ENCODE results near the gene TMEM174. TPM values are rescaled to one million over a fixed set of nuclear protein-coding genes. Genes with fewer than 3 reads are reported as not detected.
A peak's percentile ranks its signal among the peaks of the same experiment; 100 is the strongest.
"Not testable (repeated sequence)": the region's sequence is repeated elsewhere in the genome, so short reads cannot be mapped to it uniquely, and the experiment has no call there.

Gene TMEM174
- total RNA-seq, 1 donor from 2014 or later, result not detected

DNA sequence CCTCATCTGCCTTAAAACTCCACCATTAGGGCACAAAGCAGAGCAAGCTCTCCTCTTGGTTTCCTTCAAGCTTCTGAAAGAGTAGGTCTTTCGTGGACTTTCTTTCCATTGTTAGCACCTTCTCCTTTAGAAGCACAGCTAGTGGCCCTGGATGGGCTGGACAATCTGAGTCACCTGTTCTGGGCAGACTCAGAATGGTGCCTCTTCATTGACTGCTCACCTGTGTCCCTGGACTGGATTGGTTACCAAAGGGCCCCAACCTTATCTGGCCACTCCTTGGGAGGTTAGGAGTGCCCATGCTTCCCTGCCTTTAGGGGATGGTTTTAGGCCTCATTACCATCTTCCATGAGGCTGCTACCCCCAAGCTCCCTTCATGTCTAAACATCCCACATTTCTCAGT lies 23.2 kb downstream of the TMEM174 start:
- DNase-seq, result no peak

DNA sequence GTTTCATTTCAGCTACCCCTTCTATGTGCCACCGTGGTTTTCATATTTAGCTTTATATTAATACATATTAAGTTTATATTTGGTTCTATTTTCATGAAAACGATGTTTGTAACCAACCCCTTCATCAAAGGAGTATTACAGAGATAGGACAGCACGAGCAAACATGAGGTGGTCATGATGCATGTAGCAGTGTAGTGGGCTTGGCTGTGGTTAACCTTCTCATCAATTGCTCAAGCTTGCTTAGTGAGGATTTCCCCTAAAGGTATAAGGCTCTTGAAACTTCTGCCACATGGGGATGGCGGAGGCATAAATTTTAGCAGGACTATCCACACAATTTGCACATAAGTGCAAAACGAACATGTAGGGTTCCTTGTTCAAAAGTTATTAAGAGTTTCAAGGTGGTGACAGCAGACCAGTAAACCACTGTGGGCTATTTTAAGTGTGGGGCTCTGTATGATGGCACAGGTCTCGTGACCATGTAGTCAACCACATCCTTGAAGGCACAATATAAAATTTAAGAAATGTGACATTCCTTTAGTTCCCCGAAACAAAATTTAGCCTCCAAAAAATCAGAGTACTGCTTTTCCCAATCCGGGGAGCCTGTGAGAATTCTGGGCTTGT lies 24.8 kb downstream of the TMEM174 start:
- no peak for DNase-seq

DNA sequence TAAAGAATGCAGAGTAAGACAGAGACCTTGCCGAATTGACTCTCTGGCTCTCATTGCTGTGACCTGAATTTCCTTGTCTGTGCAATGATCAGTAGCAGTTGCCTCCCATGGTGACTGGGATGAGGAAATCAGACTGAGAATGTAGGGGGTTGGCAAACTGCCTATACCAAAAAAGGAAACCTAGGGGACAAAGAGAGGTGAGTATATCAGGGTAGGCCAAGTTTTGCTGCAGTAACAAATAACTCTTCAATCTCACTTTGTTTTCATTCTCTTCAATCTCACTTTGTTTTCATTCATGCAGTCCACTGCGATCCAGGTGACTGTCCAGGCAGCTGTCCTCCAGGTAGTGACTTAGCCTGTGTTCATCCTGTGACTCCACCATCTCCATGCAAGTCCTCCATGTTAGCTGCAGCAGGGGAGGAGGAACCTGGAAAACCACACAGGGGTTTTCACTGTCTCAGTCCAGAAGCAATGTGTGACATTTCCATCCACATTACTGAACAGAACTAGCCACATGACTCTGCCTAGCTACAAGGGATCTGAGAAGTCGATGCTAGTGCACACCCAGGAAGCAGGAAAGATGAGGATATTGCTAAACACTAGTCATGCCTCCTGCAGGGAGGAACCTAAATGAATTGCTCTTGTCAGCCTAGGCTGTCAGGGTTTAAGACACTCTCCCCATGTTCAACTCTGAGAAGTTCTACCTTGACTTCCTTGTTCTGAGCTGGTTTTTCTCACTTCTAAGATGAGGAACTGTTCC lies 26.0 kb downstream of the TMEM174 start:
- no peak for DNase-seq

DNA sequence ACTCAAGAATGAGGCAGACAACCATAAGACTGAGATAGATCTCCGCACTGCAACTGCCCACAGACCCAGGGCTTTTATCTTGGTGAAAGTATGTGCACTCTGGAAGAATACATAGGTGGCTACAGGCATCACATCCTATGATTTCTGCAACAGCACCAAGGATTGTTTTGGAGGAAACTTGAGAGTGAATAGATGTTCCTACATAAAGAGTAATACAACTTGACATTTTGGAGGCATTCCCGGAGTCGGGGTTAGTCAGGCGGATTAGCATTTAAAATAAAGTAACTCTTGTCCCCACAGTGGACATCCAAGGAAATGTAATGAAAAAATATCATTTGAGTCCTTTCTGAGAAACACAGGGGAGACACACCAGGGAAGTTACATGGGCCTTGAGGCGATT lies 26.7 kb downstream of the TMEM174 start:
- DNase-seq, result no peak

DNA sequence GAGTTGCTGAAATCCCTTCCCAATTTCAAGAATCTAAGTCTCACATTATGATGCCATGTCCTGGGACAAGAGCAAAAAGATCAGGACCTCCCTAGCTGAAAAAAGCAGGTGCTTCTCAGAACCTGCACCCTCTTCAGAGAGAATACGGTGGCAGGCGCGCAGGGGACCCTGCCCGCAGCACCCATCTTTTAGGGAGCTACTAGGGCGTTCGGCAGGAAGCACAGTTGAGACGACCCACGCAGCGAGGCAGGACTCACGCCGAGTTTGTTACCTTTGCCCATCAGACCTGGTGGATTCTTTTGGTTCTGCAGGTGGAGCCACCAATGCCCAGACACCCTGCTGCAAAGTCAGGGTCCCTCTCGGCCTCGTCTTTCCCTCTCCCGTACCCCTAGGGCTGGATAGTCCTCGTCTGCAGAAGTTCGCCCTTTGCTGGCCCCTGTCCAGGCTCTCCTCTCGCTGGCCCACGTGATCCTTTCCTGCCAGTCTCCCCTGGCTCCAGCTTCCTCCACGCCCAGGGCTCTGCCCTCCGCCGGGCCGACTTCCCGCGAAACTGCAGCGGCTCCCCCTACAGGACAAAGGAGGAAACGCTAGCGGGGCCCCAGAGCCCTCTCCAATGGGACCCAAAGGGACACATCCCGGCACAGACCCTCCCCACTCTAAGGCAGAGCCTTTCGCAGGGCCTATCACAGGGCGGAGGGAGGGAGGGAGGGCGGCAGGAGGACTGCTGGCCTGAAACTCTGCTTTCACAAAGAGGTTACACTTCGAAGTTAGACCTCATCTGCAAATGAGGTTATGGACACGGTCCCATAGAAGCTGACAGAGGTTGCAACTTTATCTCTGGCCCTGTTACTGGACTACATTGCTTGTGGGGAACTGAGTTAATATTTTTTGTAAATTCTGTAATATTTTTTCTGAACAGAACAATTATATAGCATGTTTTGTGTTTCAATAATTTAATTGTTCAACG lies 28.8 kb downstream of the TMEM174 start:
- no peak for DNase-seq

DNA sequence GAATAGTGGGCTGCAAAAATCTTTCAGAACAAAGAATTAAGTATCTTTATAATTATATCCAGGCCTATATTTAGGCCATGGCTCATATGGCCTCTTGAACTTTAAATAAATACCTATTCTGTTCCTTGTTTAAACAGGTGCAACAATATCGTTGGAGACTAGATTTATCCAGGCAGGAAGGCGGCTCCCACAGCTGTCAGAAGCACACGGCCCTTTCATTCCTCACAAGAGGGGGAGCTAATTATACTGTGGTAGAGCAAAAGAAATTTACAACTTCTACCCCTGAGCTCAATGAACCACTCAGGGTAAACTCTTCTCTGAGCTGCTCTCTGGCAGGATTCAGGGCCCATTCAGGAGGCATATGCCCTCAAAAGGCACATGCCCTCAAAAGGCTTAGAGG lies 31.3 kb downstream of the TMEM174 start:
- no peak for DNase-seq

DNA sequence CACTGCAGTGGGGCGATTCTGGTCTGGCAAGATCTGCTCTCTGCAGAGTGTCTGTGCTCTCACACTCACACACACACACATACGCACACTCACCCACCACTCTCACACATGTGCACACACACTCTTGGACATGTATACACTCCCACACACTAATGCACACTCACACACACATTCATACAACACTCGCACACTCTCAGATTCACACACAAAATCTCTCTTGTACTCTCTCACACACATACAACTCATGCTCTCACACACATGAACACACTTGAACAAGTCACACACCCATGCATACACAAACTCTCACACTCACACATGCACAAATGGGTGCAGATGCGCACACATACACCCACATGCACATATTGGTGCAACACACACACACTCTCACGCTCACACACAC lies 31.7 kb downstream of the TMEM174 start:
- DNase-seq, result no peak

DNA sequence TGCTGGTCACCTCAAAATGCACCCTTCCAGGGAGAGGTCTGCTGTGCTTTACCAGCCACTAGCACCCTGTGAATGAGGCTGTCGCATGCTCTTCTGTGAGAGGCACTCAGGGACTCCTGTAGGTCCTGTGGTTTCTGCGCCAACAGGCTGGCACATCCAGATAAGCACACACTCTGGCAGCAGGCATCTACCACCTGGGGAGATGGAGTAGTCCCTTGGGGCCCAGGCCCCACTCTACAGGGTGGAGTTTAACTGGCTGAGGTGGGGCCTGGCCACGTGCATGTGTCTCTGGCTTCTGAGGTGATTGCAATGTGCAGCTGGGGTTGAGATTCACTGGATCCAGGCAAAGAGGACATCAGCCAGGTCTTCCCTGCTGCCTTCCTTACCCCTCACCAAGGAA lies 32.3 kb downstream of the TMEM174 start:
- no peak for DNase-seq

DNA sequence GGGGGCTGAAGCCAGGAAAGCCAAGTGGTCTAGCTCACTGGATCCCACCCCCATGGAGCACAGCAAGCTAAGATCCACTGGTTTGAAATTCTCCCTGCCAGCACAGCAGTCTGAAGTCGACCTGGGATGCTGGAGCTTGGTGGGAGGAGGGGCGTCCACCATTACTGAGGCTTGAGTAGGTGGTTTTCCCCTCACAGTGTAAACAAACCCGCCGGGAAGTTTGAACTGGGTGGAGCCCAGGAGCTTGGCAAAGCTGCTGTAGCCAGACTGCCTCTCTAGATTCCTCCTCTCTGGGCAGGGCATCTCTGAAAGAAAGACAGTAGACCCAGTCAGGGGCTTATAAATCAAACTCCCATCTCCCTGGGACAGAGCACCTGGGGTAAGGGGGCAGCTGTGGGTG lies 34.2 kb downstream of the TMEM174 start:
- DNase-seq, result not testable (repeated sequence)

DNA sequence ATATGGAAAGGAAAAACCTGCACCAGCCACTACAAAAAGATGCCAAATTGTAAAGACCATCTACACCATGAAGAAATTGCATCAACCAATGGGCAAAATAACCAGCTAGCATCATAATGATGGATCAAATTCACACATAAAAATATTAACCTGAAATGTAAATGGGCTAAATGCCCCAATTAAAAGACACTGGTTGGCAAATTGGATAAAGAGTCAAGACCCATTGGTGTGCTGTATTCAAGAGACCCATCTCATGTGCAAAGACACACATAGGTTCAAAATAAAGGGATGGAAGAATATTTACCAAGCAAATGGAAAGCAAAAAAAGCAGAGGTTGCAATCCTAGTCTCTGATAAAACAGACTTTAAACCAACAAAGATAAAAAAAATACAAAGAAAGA lies 36.1 kb downstream of the TMEM174 start:
- DNase-seq, result not testable (repeated sequence)

DNA sequence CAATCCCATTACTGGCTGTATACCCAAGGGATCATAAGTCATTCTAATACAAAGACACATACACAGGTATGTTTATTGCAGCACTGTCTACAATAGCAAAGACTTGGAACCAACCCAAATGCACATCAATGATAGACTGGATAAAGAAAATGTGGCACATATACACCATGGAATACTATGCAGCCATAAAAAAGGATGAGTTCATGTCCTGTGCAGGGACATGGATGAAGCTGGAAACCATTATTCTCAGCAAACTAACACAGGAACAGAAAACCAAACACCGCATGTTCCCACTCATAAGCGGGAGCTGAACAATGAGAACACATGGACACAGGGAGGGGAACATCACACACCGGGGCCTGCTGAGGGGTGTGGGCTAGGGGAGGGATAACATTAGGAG lies 39.7 kb downstream of the TMEM174 start:
- DNase-seq, result not testable (repeated sequence)

DNA sequence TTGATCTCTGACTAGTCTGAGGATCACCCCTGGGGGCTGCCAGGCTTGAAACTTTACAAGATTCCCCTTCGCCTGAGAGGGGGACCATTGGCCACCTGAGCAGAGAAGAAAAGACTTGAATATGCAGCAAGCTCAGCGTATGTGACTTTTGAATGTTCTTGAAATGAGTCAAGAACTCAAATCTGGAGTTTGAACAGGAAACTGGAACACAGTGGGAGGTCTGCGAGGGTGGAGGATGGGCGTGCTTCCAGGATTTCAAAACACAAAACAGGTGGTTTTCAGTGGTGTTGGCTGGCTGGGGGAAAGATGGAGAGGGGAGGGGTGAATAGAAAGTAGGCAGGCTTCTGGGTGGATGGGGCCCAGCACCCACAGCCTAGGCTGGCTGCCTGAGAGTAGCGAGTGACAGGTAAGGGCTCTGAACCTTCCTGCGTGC lies 40.6 kb downstream of the TMEM174 start:
- DNase-seq, result no peak

DNA sequence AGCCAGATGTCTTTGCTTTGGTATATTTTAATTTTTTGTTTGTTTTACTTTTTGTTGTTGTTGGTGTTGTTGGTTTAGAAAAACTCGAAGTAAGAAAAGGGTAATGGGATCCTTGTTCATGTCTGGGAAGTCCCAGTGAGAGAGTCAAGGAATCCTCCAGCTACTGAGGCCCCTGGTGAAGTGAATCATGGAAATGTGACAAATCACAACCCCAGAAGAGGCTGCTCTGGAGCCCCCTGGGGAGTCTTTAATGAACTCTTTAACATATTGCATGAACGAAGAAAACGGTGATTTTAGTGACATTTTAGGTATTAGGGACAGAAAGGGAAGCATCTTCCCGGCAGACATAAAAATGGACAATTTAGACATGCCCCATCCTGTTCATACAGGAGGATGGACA lies 41.3 kb downstream of the TMEM174 start:
- DNase-seq, result no peak

DNA sequence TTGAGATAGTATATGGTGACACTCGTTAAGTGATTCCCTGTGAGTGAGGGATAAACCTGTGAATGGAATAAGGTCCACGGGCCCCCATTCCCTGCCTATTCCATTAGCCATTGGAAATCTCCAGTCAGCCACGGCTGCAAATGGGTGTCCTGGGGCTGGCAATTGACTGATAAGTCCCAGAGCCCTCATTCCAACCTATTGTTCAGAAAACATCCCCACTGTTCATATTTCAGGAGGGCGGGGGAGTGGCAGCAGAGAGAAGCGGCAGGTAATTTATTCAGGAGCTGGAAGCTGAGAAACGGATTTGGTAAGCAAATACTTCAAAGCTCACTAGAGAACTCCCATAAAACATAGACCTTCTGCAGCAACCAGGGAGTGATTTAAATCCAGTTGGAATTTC lies 42.0 kb downstream of the TMEM174 start:
- no peak for DNase-seq

DNA sequence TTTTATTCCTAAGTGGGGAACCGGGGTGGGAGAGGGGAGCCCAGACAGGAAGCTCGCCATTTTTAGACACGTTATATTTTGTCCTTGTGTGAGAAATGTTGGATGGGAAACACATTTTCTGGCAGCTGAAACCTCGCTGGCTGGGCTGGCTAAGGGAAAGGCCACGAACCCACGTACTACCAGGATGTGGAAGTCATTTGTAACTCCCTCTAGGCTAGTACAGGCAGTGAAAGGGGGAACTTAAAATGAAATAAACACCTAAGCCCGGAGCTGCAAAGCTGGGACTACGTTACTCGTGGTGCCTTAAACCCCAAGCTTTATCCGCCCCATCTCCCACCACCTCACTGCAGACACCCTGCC lies 42.5 kb downstream of the TMEM174 start:
- DNase-seq, result no peak

DNA sequence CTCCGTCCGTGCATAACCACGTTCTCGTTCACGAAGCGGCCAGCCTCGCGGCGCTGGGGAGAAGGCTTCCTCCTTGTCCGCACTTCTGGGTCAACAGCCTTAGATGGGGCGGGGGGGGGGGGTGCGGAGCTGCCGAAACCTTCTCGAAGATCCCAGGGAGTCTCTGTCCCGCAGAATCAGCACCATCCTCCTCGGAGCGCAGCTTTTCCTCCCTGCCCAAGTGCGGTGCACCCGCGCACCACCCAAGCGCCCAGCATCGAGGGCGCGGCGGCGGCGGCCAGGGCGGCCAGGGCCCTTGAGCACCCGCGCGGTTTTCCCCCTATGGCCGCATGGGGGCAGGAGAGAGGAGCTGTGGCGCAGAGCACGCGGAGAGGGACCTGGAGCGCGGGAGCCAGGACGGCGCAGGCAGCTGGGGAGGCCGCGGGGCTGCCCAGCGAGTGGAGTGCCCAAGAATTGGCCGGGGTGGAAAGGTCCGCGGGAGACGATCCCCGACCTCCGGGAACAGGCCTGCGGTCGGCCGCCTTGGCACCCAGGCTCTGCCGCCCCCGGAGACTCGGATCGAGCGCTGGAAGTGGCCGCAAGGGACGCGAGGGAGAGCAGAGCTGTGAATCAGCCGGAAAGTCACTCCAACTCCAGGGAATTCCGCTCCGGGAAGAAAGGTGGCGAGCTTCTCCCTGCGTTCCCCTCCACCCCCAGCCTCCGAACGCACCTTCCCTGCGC lies 43.1 kb downstream of the TMEM174 start:
- DNase-seq, result peak; percentile 43

DNA sequence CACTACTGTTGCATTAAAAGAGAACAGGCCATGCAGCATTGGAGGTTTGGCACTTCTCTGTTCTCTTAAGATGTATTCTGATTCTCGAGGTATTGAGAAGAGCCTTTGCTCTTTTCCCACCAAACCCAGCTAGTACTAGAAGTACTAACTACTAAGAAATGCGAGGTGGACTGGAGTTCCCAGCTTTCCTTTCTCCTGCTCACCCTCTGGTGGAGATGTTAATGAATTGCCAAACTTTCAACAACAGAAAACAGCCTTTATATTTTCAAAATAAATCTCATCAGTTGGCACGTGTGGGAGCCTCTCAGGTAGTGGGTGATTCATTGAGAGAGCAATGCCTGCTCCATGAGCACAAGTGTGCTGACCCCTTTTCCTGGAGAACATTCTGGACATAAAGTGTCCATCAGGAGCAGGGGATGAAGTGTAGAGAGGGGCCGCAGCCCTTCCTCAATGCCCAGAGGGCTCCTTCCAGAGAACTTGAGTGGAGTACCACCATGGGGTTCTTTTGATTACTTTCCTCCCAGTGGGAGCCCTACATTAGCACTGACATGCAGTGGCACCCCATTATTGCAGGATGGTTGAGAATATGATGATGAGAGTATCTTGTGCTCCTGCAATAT lies 45.7 kb downstream of the TMEM174 start:
- DNase-seq, result no peak

DNA sequence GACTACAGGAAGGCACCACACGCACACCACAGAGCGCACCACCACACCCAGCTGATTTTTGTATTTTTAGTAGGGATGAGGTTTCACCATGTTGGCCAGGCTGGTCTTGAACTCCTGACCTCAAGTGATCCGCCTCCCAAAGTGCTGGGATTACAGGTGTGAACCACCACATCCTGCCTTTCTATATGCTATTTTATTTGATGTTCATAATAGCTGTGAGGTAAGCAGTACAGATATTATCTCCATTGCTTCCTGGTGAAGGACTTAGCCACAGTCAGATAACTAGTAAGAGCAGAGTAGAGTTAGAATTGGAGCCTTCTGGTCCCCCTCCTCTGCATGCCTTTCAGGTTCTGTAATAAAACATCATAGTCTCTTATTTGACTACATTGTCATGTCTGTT lies 46.3 kb downstream of the TMEM174 start:
- not testable (repeated sequence) for DNase-seq

DNA sequence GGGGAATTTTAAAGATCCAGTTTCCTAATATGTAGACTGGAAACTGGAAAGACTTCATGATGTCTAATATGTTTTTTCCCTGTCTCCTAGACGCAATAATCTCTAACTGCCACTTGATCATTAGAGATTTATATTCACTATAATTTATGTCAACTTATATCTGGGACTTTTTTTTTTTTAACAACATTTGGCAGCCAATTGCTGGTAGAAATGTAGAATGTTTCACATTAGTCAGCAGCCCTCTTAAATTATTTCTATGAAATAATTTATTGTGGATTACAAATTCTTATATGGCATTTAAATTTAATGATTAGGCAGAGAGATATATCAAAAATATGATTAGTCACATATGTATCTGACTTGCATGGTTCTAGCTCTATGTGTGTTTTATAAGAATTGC lies 48.2 kb downstream of the TMEM174 start:
- no peak for DNase-seq

DNA sequence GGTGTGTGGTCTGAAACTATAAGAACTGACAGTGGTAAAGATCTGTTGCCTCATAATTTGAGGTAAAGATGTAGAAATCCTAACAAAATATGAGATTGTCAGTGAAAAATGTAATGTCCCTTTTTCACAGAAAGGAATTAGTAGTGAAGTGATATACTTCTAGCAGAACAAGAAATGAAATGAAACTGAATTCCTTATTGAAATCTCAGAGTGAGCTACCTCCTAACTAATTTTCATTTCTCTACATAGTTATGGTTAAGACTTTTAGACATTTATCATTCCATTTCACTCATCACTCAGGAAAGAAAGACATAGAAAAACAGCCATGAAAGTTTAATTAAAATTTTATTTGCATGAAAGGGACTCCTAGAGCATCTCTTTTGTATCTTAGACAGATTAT lies 48.7 kb downstream of the TMEM174 start:
- no peak for DNase-seq

DNA sequence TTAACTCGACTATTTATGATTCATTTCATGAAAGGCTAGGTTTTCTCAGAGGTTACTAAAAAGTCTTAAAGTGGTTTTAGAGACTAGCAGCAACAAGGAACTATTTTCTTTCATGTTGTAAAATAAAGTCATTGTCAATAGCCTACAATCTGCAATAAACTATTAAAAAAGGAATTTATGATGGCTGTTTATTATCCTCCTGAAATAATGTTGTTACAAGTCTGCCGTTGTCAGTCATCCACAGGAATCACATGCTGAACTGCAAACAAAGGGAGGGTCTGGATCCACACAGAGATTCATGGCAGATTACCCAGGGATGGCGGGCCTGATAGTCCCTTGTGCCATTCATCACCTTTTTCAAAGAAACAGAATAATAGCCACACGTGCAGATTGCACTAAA lies 49.2 kb downstream of the TMEM174 start:
- DNase-seq, result no peak
